ENCODE data around the gene FRMPD1.
"Not testable (repeated sequence)": the region's sequence is repeated elsewhere in the genome, so short reads cannot be mapped to it uniquely, and the experiment has no call there.

The FRMPD1 gene

GRCh38 chr9:37758747-37759146, 108.0 kb downstream of the FRMPD1 start:
- no peak for TF ChIP-seq CTCF (IDR thresholded peaks at IDR 0.05; ENCODE audit: low read depth, low read length)

GRCh38 chr9:37760416-37761161, 109.8 kb downstream of the FRMPD1 start:
- TF ChIP-seq CTCF (IDR thresholded peaks at IDR 0.05; ENCODE audit: low read depth, low read length), result no peak
- in situ Hi-C loops (cut with HindIII; ENCODE audit: low sequenced_read_pairs), result no loop called here
- no peak overlapping the region for H3K4me3 ChIP-seq (ENCODE audit: low read depth, low read length)
- DNase-seq (ENCODE audit: low read depth, low spot score), result peak; percentile 55

More at GRCh38 chr9:37758747-37759146, 108.0 kb downstream of the FRMPD1 start:
- no peak for DNase-seq (ENCODE audit: low read depth, low spot score)
- in situ Hi-C loops (cut with HindIII; ENCODE audit: low sequenced_read_pairs), result no loop called here
- no peak overlapping the region for H3K4me3 ChIP-seq (ENCODE audit: low read depth, low read length)

GRCh38 chr9:37761511-37761910, 110.8 kb downstream of the FRMPD1 start:
- no peak for TF ChIP-seq CTCF (IDR thresholded peaks at IDR 0.05; ENCODE audit: low read depth, low read length)
- in situ Hi-C loops (cut with HindIII; ENCODE audit: low sequenced_read_pairs), result no loop called here
- DNase-seq (ENCODE audit: low read depth, low spot score), result peak; percentile 39
- no peak overlapping the region for H3K4me3 ChIP-seq (ENCODE audit: low read depth, low read length)

GRCh38 chr9:37765263-37765662, 114.5 kb downstream of the FRMPD1 start:
- H3K4me3 ChIP-seq (ENCODE audit: low read depth, low read length); in situ Hi-C loops (cut with HindIII; ENCODE audit: low sequenced_read_pairs); DNase-seq (ENCODE audit: low read depth, low spot score): not testable (repeated sequence)

- H3K4me3 ChIP-seq (ENCODE audit: low read depth, low read length), result no peak overlapping the region
- TF ChIP-seq CTCF (IDR thresholded peaks at IDR 0.05; ENCODE audit: low read depth, low read length), result no peak
- in situ Hi-C loops (cut with HindIII; ENCODE audit: low sequenced_read_pairs), result no loop called here
- no peak for DNase-seq (ENCODE audit: low read depth, low spot score)
Observed at GRCh38 chr9:37769306-37769705, 118.6 kb downstream of the FRMPD1 start.

- no peak overlapping the region for H3K4me3 ChIP-seq (ENCODE audit: low read depth, low read length)
- in situ Hi-C loops (cut with HindIII; ENCODE audit: low sequenced_read_pairs), result no loop called here
- no peak for DNase-seq (ENCODE audit: low read depth, low spot score)
- TF ChIP-seq CTCF (IDR thresholded peaks at IDR 0.05; ENCODE audit: low read depth, low read length), result no peak
Observed at GRCh38 chr9:37769995-37770394, 119.2 kb downstream of the FRMPD1 start.

- DNase-seq (ENCODE audit: low read depth, low spot score), result no peak
- H3K4me3 ChIP-seq (ENCODE audit: low read depth, low read length), result no peak overlapping the region
- in situ Hi-C loops (cut with HindIII; ENCODE audit: low sequenced_read_pairs), result no loop called here
- TF ChIP-seq CTCF (IDR thresholded peaks at IDR 0.05; ENCODE audit: low read depth, low read length), result no peak
Observed at GRCh38 chr9:37775216-37775919, 124.6 kb downstream of the FRMPD1 start.
